Mesenchymal stem cell (in vitro differentiated cells and primary cell): ENCODE data around the gene RAMP1.

Experiments
- DNase-seq: peaks from one replicate; pipeline ENCODE4 v3.0.0-alpha.2; 2013
- H2AFZ ChIP-seq: one replicate; pipeline ENCODE4 v1.6.1; 2013; ENCODE audit warnings: low read depth, mild to moderate bottlenecking, control low read depth, inconsistent platforms, low read length, moderate library complexity
- H2AK5ac ChIP-seq: 2 replicates; pipeline ENCODE4 v1.6.1; 2013; ENCODE audit warnings: low read length, moderate library complexity, mild to moderate bottlenecking, inconsistent platforms; ENCODE audit not compliant: severe bottlenecking
- H2BK120ac ChIP-seq: one replicate; pipeline ENCODE4 v1.6.1; 2013; ENCODE audit warnings: low read depth, mild to moderate bottlenecking, inconsistent platforms, low read length, moderate library complexity
- H2BK12ac ChIP-seq, 2 experiments: one replicate each; pipeline ENCODE4 v1.6.1; 2013; ENCODE audit warnings: inconsistent platforms in 2 of 2, low read length in 2 of 2, mild to moderate bottlenecking in 2 of 2, moderate library complexity in 2 of 2, control low read depth in 1 of 2
- H2BK15ac ChIP-seq: one replicate; pipeline ENCODE4 v1.6.1; 2013; ENCODE audit warnings: mild to moderate bottlenecking, low read depth, inconsistent platforms; ENCODE audit not compliant: poor library complexity, severe bottlenecking
- H2BK5ac ChIP-seq: 2 replicates; pipeline ENCODE4 v1.6.1; 2013; ENCODE audit warnings: low read depth, mild to moderate bottlenecking, low read length, control low read depth, inconsistent platforms; ENCODE audit not compliant: poor library complexity, severe bottlenecking
- H3K14ac ChIP-seq, 2 experiments: one replicate each; pipeline ENCODE4 v1.6.1; 2013; ENCODE audit warnings: inconsistent platforms in 2 of 2, low read length in 2 of 2, control low read depth in 1 of 2, mild to moderate bottlenecking in 1 of 2, moderate library complexity in 1 of 2
- H3K18ac ChIP-seq, 2 experiments: one replicate each; pipeline ENCODE4 v1.6.1; 2013; ENCODE audit warnings: inconsistent platforms in 2 of 2, low read length in 2 of 2, control low read depth in 1 of 2, low read depth in 1 of 2, mild to moderate bottlenecking in 1 of 2
- H3K23ac ChIP-seq, 2 experiments: one replicate each; pipeline ENCODE4 v1.6.1; 2013; ENCODE audit warnings: inconsistent platforms in 2 of 2, low read length in 2 of 2, mild to moderate bottlenecking in 2 of 2, moderate library complexity in 2 of 2, control low read depth in 1 of 2
- H3K27ac ChIP-seq: 2 replicates; pipeline ENCODE4 v1.5.1; 2013; ENCODE audit warnings: mild to moderate bottlenecking, moderate library complexity, low read length, control low read depth, inconsistent platforms; ENCODE audit not compliant: poor library complexity, severe bottlenecking
- H3K27me3 ChIP-seq, 2 experiments: 2 replicates each; pipeline versions ENCODE4 v1.6.1 to v1.7.0; 2013; ENCODE audit warnings: low read length in 2 of 2, mild to moderate bottlenecking in 2 of 2, moderate library complexity in 2 of 2, control low read depth in 1 of 2, inconsistent platforms in 1 of 2; ENCODE audit not compliant: control insufficient read depth in 1 of 2, insufficient read depth in 1 of 2
- H3K36me3 ChIP-seq, 2 experiments: 2 replicates each; pipeline versions ENCODE4 v1.6.1 to v1.7.0; 2013; ENCODE audit warnings: low read length in 2 of 2, control low read depth in 1 of 2, inconsistent platforms in 1 of 2, low read depth in 1 of 2, mild to moderate bottlenecking in 1 of 2; ENCODE audit not compliant: insufficient read depth in 2 of 2, control insufficient read depth in 1 of 2
- H3K4ac ChIP-seq, 2 experiments: one replicate each; pipeline ENCODE4 v1.6.1; 2013; ENCODE audit warnings: inconsistent platforms in 2 of 2, low read length in 2 of 2, mild to moderate bottlenecking in 2 of 2, moderate library complexity in 2 of 2, control low read depth in 1 of 2, low read depth in 1 of 2
- H3K4me1 ChIP-seq: 2 replicates; pipeline ENCODE4 v1.6.1; 2013; ENCODE audit warnings: low read depth, low read length, control low read depth; ENCODE audit not compliant: control insufficient read depth, insufficient read depth
- H3K4me2 ChIP-seq: 2 replicates; pipeline ENCODE4 v1.6.1; 2013; ENCODE audit warnings: low read length, mild to moderate bottlenecking, inconsistent platforms; ENCODE audit not compliant: poor library complexity, severe bottlenecking
- H3K4me3 ChIP-seq, 2 experiments: 2 replicates each; pipeline versions ENCODE4 v1.5.1 to v1.7.0; 2013; ENCODE audit warnings: low read length in 2 of 2, mild to moderate bottlenecking in 2 of 2, control low read depth in 1 of 2, low read depth in 1 of 2; ENCODE audit not compliant: insufficient read depth in 1 of 2
- H3K79me1 ChIP-seq: replicated peaks from 2 replicates; pipeline ENCODE4 v1.6.1; 2013; ENCODE audit warnings: mild to moderate bottlenecking, control low read depth, low read length, inconsistent platforms; ENCODE audit not compliant: poor library complexity, severe bottlenecking
- H3K9ac ChIP-seq: 2 replicates; pipeline ENCODE4 v1.7.0; 2013; ENCODE audit warnings: mild to moderate bottlenecking, low read length, moderate library complexity
- H3K9me3 ChIP-seq: 2 replicates; pipeline ENCODE4 v1.7.0; 2013; ENCODE audit warnings: mild to moderate bottlenecking, low read length; ENCODE audit not compliant: control insufficient read depth
- H4K8ac ChIP-seq: one replicate; pipeline ENCODE4 v1.6.1; 2013; ENCODE audit warnings: inconsistent platforms, mild to moderate bottlenecking, low read length, moderate library complexity
- H4K91ac ChIP-seq: one replicate; pipeline ENCODE4 v1.6.1; 2013; ENCODE audit warnings: mild to moderate bottlenecking, low read length, inconsistent platforms
- WGBS: methylation state at CpG from one replicate; pipeline ENCODE4 v1.1.7; 2013; ENCODE audit warnings: mixed read lengths; 5-methylcytosine and 5-hydroxymethylcytosine counted together

Gene RAMP1

DNA sequence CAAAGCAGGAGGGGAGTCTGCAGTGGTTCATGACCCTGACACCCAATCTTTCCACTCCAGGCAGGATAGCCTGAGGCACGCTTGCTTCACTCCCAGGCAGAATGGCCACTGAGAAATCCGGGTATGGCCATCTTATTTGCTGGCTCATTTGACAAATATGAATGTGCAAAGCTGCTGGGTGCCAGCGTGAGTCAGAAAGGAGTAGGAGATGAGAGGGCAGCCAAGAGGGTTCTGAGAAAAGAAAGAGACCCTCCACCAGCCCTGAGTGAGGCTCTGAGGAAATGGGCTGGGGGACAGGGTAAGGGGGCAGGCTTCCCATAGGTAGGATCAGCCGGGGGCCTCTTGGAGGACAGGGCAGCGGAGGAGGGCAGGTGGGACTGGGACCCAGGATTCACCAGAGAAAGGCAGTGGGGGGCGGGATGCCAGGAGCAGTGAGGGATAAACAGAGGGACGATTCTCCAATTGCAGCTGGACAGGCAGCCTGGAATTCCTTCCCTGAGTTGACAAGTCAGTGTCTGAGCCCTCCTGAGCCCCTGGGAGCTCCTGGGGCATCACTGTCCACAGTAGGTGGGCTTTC, 15.2 kb downstream of the RAMP1 start:
- H3K36me3 ChIP-seq: no peaks in the 10 kb centered on the region
- H2BK120ac ChIP-seq: no peak overlapping the region
- H2BK5ac ChIP-seq: no peak overlapping the region
- H3K27me3 ChIP-seq: peaks cover 0 to 30% of the 10 kb centered on the region in 2 experiments
- peak; percentile 69 for DNase-seq
- H2AK5ac ChIP-seq: peak overlapping the region; percentile 62
- no peak overlapping the region for H3K4me3 ChIP-seq
- no peak overlapping the region for H4K91ac ChIP-seq
- H2AFZ ChIP-seq: no peak overlapping the region
- WGBS: 74% methylated on average over 7 of the region's 7 CpGs
- H2BK12ac ChIP-seq: no peak overlapping the region
- H3K4me2 ChIP-seq: peak overlapping the region; percentile 64
- H3K9ac ChIP-seq: no peak overlapping the region
- peaks cover 36% of the 10 kb centered on the region for H3K4me1 ChIP-seq
- peak overlapping the region in 1 of 2 experiments; percentile 9 for H3K18ac ChIP-seq
- H4K8ac ChIP-seq: no peak overlapping the region
- no peaks in the 10 kb centered on the region for H3K79me1 ChIP-seq
- no peak overlapping the region for H3K14ac ChIP-seq
- no peak overlapping the region for H3K4ac ChIP-seq
- H3K27ac ChIP-seq: peak overlapping the region; percentile 83
- no peaks in the 10 kb centered on the region for H3K9me3 ChIP-seq
- no peak overlapping the region for H3K23ac ChIP-seq
- H2BK15ac ChIP-seq: no peak overlapping the region

DNA sequence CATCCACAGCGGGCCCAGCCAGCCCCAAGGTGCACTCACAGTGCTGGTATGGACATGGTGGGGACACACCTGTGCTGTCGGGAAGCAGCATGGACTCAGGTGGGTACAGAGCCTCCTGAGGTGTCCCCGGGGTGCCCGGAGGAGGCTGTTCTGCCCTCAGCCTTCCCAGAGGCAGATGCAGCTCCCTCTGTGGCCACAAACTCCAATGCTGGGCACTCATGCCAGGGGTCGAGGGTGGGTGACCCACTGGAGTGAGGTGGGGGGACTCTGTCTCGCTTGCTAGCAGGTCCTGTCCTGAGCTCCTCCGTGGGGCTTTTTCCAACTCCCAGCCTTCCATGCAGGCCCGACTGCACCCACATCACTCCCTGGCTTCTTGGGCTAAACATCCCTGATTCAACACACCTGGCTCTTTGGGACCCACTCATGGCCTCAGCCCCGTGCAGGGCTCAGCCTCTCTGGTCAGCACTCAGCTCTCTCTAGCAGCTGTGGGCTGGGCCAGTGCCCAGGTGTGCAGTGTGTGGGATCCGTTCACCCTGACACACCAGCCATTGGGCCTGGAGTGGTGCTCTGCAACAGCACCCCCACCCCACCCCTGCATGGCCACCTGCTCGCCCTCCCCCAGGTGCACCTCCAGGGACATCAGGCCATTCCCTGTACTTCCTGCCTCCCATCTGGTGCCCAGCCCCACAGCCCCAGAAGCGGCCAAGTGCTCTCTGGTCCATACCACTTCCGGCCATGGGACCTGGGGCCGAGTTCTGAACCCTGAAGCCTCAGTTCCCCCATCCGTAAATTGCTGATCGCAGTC, 16.0 kb downstream of the RAMP1 start:
- H3K36me3 ChIP-seq: no peaks in the 10 kb centered on the region
- peak overlapping the region; percentile 62 for H2AK5ac ChIP-seq
- peak overlapping the region; percentile 83 for H3K27ac ChIP-seq
- peaks cover 36% of the 10 kb centered on the region for H3K4me1 ChIP-seq
- no peaks in the 10 kb centered on the region for H3K79me1 ChIP-seq
- H4K8ac ChIP-seq: no peak overlapping the region
- H2BK5ac ChIP-seq: no peak overlapping the region
- H3K14ac ChIP-seq: no peak overlapping the region
- no peak overlapping the region for H3K4me3 ChIP-seq
- DNase-seq: no peak
- H4K91ac ChIP-seq: peak overlapping the region; percentile 10
- WGBS: 95% methylated on average over 16 of the region's 16 CpGs
- no peak overlapping the region for H3K9ac ChIP-seq
- peaks cover 0 to 28% of the 10 kb centered on the region in 2 experiments for H3K27me3 ChIP-seq
- no peak overlapping the region for H3K18ac ChIP-seq
- H2BK15ac ChIP-seq: peak overlapping the region; percentile 13
- H3K4me2 ChIP-seq: no peak overlapping the region
- no peak overlapping the region for H3K23ac ChIP-seq
- H3K4ac ChIP-seq: no peak overlapping the region
- no peak overlapping the region for H2BK12ac ChIP-seq
- no peak overlapping the region for H2AFZ ChIP-seq
- H3K9me3 ChIP-seq: no peaks in the 10 kb centered on the region
- no peak overlapping the region for H2BK120ac ChIP-seq

DNA sequence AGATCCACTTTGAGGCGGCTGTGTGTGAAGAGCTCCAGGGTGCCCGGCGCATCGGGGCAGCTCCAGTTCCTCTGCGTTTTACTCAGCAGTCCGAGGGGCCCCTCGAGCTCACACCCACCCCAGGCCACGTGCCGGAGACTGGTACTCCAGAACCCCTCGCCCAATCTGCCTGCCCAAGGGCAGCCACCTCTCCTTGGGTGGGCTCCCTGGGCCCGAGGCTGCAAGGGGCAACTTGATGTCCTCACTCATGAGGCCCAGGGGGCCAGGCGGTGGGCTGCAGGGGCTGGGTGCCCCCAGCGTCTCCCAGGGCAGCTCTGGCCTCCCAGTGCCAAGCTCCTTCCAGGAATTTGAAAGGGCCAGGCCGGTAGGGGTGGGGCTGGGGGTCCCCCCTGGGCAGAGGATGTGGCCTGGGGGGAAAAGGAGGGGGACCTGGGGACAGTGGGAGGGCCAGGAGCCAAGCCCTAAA, 16.7 kb downstream of the RAMP1 start:
- 90% methylated on average over 14 of the region's 14 CpGs for WGBS
- H3K4ac ChIP-seq: no peak overlapping the region
- H2AFZ ChIP-seq: no peak overlapping the region
- H3K14ac ChIP-seq: no peak overlapping the region
- H4K91ac ChIP-seq: no peak overlapping the region
- H3K23ac ChIP-seq: no peak overlapping the region
- H3K36me3 ChIP-seq: no peaks in the 10 kb centered on the region
- H3K4me1 ChIP-seq: peaks cover 36% of the 10 kb centered on the region
- no peak overlapping the region for H2BK120ac ChIP-seq
- peak overlapping the region; percentile 69 for H2AK5ac ChIP-seq
- no peak overlapping the region for H3K4me2 ChIP-seq
- no peak overlapping the region for H2BK12ac ChIP-seq
- H3K9ac ChIP-seq: no peak overlapping the region
- H2BK5ac ChIP-seq: no peak overlapping the region
- no peak overlapping the region for H3K18ac ChIP-seq
- H3K4me3 ChIP-seq: no peak overlapping the region
- no peaks in the 10 kb centered on the region for H3K79me1 ChIP-seq
- H3K27ac ChIP-seq: no peak overlapping the region
- DNase-seq: no peak
- peaks cover 0 to 22% of the 10 kb centered on the region in 2 experiments for H3K27me3 ChIP-seq
- H4K8ac ChIP-seq: peak overlapping the region; percentile 43
- H3K9me3 ChIP-seq: no peaks in the 10 kb centered on the region
- peak overlapping the region; percentile 50 for H2BK15ac ChIP-seq

DNA sequence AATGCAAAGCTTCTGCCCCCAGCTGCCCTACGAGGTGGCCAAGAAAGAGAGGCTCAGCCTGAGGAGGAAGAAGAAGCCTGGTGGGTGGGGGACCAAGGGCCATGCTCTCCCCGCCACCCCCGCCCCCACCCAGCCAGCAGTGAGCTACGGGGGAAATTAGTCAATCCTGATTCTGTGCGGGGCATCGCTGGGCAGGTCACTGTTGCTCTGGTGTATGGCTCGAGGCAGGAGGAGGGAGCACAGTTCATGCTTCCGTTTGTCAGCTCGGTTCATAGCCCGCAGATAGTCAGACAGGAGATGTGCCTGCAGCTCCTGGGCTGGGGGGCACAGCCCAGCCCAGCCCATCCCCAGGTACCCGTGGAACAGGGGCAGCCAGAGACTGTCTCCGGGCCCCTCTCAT, 17.1 kb downstream of the RAMP1 start:
- H3K79me1 ChIP-seq: no peaks in the 10 kb centered on the region
- no peak overlapping the region for H3K4ac ChIP-seq
- H4K91ac ChIP-seq: no peak overlapping the region
- no peak overlapping the region for H3K27ac ChIP-seq
- H3K14ac ChIP-seq: no peak overlapping the region
- H2BK15ac ChIP-seq: peak overlapping the region; percentile 50
- no peaks in the 10 kb centered on the region for H3K36me3 ChIP-seq
- no peaks in the 10 kb centered on the region for H3K9me3 ChIP-seq
- H3K4me3 ChIP-seq: no peak overlapping the region
- no peak overlapping the region for H2BK12ac ChIP-seq
- H2BK5ac ChIP-seq: no peak overlapping the region
- no peak overlapping the region for H2AFZ ChIP-seq
- H3K9ac ChIP-seq: no peak overlapping the region
- no peak overlapping the region for H3K18ac ChIP-seq
- no peak overlapping the region for H3K4me2 ChIP-seq
- WGBS: 89% methylated on average over 12 of the region's 12 CpGs
- no peak overlapping the region for H3K23ac ChIP-seq
- peaks cover 34% of the 10 kb centered on the region for H3K4me1 ChIP-seq
- peaks cover 0 to 17% of the 10 kb centered on the region in 2 experiments for H3K27me3 ChIP-seq
- no peak overlapping the region for H4K8ac ChIP-seq
- no peak overlapping the region for H2BK120ac ChIP-seq
- DNase-seq: no peak
- H2AK5ac ChIP-seq: no peak overlapping the region
